ENCODE data around the gene CCNL2. TPM values are rescaled to one million over a fixed set of nuclear protein-coding genes. Genes with fewer than 3 reads are reported as not detected.

Gene CCNL2
- total and polyA plus RNA-seq, 3 experiments from 2014 or later: 29.0 to 124 (median 119) TPM

- H3K4me3 Mint-ChIP-seq: no peak overlapping the region
- H3K27me3 Mint-ChIP-seq: peaks cover 3 to 19% of the 10 kb centered on the region in 2 donors
- no peaks in the 10 kb centered on the region for H3K36me3 ChIP-seq (ENCODE audit: insufficient read depth, low read length)
- peaks cover 14% of the 10 kb centered on the region for H3K4me1 ChIP-seq (ENCODE audit: insufficient read depth, low read length)
- H3K36me3 Mint-ChIP-seq: no peaks in the 10 kb centered on the region
- no peak overlapping the region for H3K4me3 ChIP-seq (ENCODE audit: low read length)
- no peaks in the 10 kb centered on the region for H3K9me3 ChIP-seq (ENCODE audit: low read length)
- H3K27ac ChIP-seq (ENCODE audit: low read depth, low read length): no peak overlapping the region
- ChIA-PET CTCF (no interaction called here), POLR2A (no interaction called here)
- no peak for DNase-seq
- peaks cover 0 to 11% (median 0%) of the 10 kb centered on the region in 3 donors for H3K4me1 Mint-ChIP-seq
- no peak overlapping the region for H3K27ac Mint-ChIP-seq
- peaks cover 33% of the 10 kb centered on the region for H3K27me3 ChIP-seq (ENCODE audit: insufficient read depth, low read length, poor library complexity, severe bottlenecking)
- no peaks in the 10 kb centered on the region for H3K9me3 Mint-ChIP-seq
Observed at GRCh38 chr1:1438531-1439381, 39.6 kb upstream of the CCNL2 start.

- POLR2A ChIA-PET: no interaction called here
- Histone ChIP-seq H3K4me1 (ENCODE audit: insufficient read depth, low read length) (peaks cover 14% of the 10 kb centered on the region), H3K27me3 (ENCODE audit: insufficient read depth, low read length, poor library complexity, severe bottlenecking) (peaks cover 33% of the 10 kb centered on the region), H3K27ac (ENCODE audit: low read depth, low read length) (no peak overlapping the region), H3K9me3 (ENCODE audit: low read length) (no peaks in the 10 kb centered on the region), H3K4me3 (ENCODE audit: low read length) (no peak overlapping the region), H3K36me3 (ENCODE audit: insufficient read depth, low read length) (no peaks in the 10 kb centered on the region)
- no peak for DNase-seq
- Mint-ChIP-seq H3K27me3 (peaks cover 6 to 19% of the 10 kb centered on the region in 2 donors), H3K9me3 (no peaks in the 10 kb centered on the region), H3K4me3 (no peak overlapping the region), H3K4me1 (peaks cover 0 to 11% (median 0%) of the 10 kb centered on the region in 3 donors), H3K36me3 (no peaks in the 10 kb centered on the region), H3K27ac (no peak overlapping the region)
- CTCF ChIA-PET: no interaction called here
Observed at GRCh38 chr1:1437904-1438376, 38.8 kb upstream of the CCNL2 start.

GRCh38 chr1:1437033-1437903 lies 38.1 kb upstream of the CCNL2 start:
- H3K27ac ChIP-seq (ENCODE audit: low read depth, low read length): no peak overlapping the region
- ChIA-PET POLR2A (no interaction called here), CTCF (no interaction called here)
- Mint-ChIP-seq H3K4me3 (no peak overlapping the region), H3K36me3 (no peaks in the 10 kb centered on the region), H3K27me3 (peaks cover 6 to 22% of the 10 kb centered on the region in 2 donors), H3K27ac (no peak overlapping the region), H3K4me1 (peaks cover 0 to 11% (median 0%) of the 10 kb centered on the region in 3 donors), H3K9me3 (no peaks in the 10 kb centered on the region)
- H3K36me3 ChIP-seq (ENCODE audit: insufficient read depth, low read length): no peaks in the 10 kb centered on the region
- peaks cover 33% of the 10 kb centered on the region for H3K27me3 ChIP-seq (ENCODE audit: insufficient read depth, low read length, poor library complexity, severe bottlenecking)
- no peak for DNase-seq
- no peak overlapping the region for H3K4me3 ChIP-seq (ENCODE audit: low read length)
- H3K4me1 ChIP-seq (ENCODE audit: insufficient read depth, low read length): peaks cover 14% of the 10 kb centered on the region
- no peaks in the 10 kb centered on the region for H3K9me3 ChIP-seq (ENCODE audit: low read length)

GRCh38 chr1:1436630-1437032 lies 37.5 kb upstream of the CCNL2 start:
- Mint-ChIP-seq H3K36me3 (no peaks in the 10 kb centered on the region), H3K27me3 (peaks cover 6 to 22% of the 10 kb centered on the region in 2 donors), H3K4me3 (peak overlapping the region in 1 of 7 donors; percentile 18), H3K4me1 (peaks cover 0 to 11% (median 0%) of the 10 kb centered on the region in 3 donors), H3K9me3 (no peaks in the 10 kb centered on the region), H3K27ac (no peak overlapping the region)
- Histone ChIP-seq H3K27ac (ENCODE audit: low read depth, low read length) (no peak overlapping the region), H3K4me1 (ENCODE audit: insufficient read depth, low read length) (peaks cover 14% of the 10 kb centered on the region), H3K4me3 (ENCODE audit: low read length) (no peak overlapping the region), H3K27me3 (ENCODE audit: insufficient read depth, low read length, poor library complexity, severe bottlenecking) (peaks cover 33% of the 10 kb centered on the region), H3K36me3 (ENCODE audit: insufficient read depth, low read length) (no peaks in the 10 kb centered on the region), H3K9me3 (ENCODE audit: low read length) (no peaks in the 10 kb centered on the region)
- CTCF ChIA-PET: no interaction called here
- POLR2A ChIA-PET: no interaction called here
- DNase-seq: no peak

GRCh38 chr1:1435911-1436629 lies 36.9 kb upstream of the CCNL2 start:
- ChIA-PET POLR2A (no interaction called here), CTCF (no interaction called here)
- H3K4me1 Mint-ChIP-seq: peaks cover 0 to 11% (median 0%) of the 10 kb centered on the region in 3 donors
- no peaks in the 10 kb centered on the region for H3K36me3 Mint-ChIP-seq
- peaks cover 14% of the 10 kb centered on the region for H3K4me1 ChIP-seq (ENCODE audit: insufficient read depth, low read length)
- H3K27me3 Mint-ChIP-seq: peaks cover 6 to 22% of the 10 kb centered on the region in 2 donors
- no peaks in the 10 kb centered on the region for H3K36me3 ChIP-seq (ENCODE audit: insufficient read depth, low read length)
- H3K9me3 ChIP-seq (ENCODE audit: low read length): no peaks in the 10 kb centered on the region
- no peak overlapping the region for H3K27ac ChIP-seq (ENCODE audit: low read depth, low read length)
- no peaks in the 10 kb centered on the region for H3K9me3 Mint-ChIP-seq
- H3K27ac Mint-ChIP-seq: no peak overlapping the region
- H3K27me3 ChIP-seq (ENCODE audit: insufficient read depth, low read length, poor library complexity, severe bottlenecking): peaks cover 33% of the 10 kb centered on the region
- peak overlapping the region in 5 of 7 donors; percentile 20 to 82 (median 45) for H3K4me3 Mint-ChIP-seq
- no peak for DNase-seq
- no peak overlapping the region for H3K4me3 ChIP-seq (ENCODE audit: low read length)

- peak within 1 kb of the TSS in 1 of 8 donors; percentile 68 for H3K27ac Mint-ChIP-seq
- peak within 1 kb of the TSS in 6 of 7 donors; percentile 34 to 82 (median 48) for H3K4me3 Mint-ChIP-seq
- peaks cover 0 to 8% (median 0%) of the 10 kb centered on the region in 3 donors for H3K4me1 Mint-ChIP-seq
- POLR2A ChIA-PET: no interaction called here
- H3K9me3 Mint-ChIP-seq: no peaks in the 10 kb centered on the region
- H3K27me3 Mint-ChIP-seq: peaks cover 6 to 18% of the 10 kb centered on the region in 2 donors
- no peaks in the 10 kb centered on the region for H3K36me3 ChIP-seq (ENCODE audit: insufficient read depth, low read length)
- H3K4me3 ChIP-seq (ENCODE audit: low read length): peak within 1 kb of the TSS; percentile 22
- H3K4me1 ChIP-seq (ENCODE audit: insufficient read depth, low read length): peaks cover 8% of the 10 kb centered on the region
- H3K9me3 ChIP-seq (ENCODE audit: low read length): no peaks in the 10 kb centered on the region
- no peaks in the 10 kb centered on the region for H3K36me3 Mint-ChIP-seq
- peak; percentile 37 to 65 (median 46) for DNase-seq
- H3K27ac ChIP-seq (ENCODE audit: low read depth, low read length): no peak within 1 kb of the TSS
- CTCF ChIA-PET: no interaction called here
- peaks cover 33% of the 10 kb centered on the region for H3K27me3 ChIP-seq (ENCODE audit: insufficient read depth, low read length, poor library complexity, severe bottlenecking)
Observed at GRCh38 chr1:1435106-1435903, 36.2 kb upstream of the CCNL2 start, which contains the start of gene VWA1. Gene VWA1 (plus strand): TSS chr1:1435690. CDS start chr1:1435749, 59 bp downstream.

GRCh38 chr1:1434824-1435105 lies 35.6 kb upstream of the CCNL2 start:
- H3K4me1 ChIP-seq (ENCODE audit: insufficient read depth, low read length): peaks cover 8% of the 10 kb centered on the region
- H3K9me3 Mint-ChIP-seq: no peaks in the 10 kb centered on the region
- no peaks in the 10 kb centered on the region for H3K9me3 ChIP-seq (ENCODE audit: low read length)
- peaks cover 0 to 8% (median 0%) of the 10 kb centered on the region in 3 donors for H3K4me1 Mint-ChIP-seq
- DNase-seq: no peak
- H3K4me3 ChIP-seq (ENCODE audit: low read length): no peak overlapping the region
- H3K27me3 Mint-ChIP-seq: peaks cover 6 to 22% of the 10 kb centered on the region in 2 donors
- no peaks in the 10 kb centered on the region for H3K36me3 ChIP-seq (ENCODE audit: insufficient read depth, low read length)
- CTCF ChIA-PET: no interaction called here
- no peak overlapping the region for H3K27ac Mint-ChIP-seq
- no peaks in the 10 kb centered on the region for H3K36me3 Mint-ChIP-seq
- no peak overlapping the region for H3K27ac ChIP-seq (ENCODE audit: low read depth, low read length)
- peak overlapping the region in 5 of 7 donors; percentile 8 to 59 (median 44) for H3K4me3 Mint-ChIP-seq
- POLR2A ChIA-PET: no interaction called here
- peaks cover 33% of the 10 kb centered on the region for H3K27me3 ChIP-seq (ENCODE audit: insufficient read depth, low read length, poor library complexity, severe bottlenecking)
